Measurements from ENCODE around the gene GFER. TPM values are rescaled to one million over a fixed set of nuclear protein-coding genes. Genes with fewer than 3 reads are reported as not detected.

Gene GFER
- total and polyA plus RNA-seq, 2 of the 8 experiments (the other 6 are each of a cell fraction or from before 2014, with no cell fraction given) = 17.7 to 37.9 TPM

DNA sequence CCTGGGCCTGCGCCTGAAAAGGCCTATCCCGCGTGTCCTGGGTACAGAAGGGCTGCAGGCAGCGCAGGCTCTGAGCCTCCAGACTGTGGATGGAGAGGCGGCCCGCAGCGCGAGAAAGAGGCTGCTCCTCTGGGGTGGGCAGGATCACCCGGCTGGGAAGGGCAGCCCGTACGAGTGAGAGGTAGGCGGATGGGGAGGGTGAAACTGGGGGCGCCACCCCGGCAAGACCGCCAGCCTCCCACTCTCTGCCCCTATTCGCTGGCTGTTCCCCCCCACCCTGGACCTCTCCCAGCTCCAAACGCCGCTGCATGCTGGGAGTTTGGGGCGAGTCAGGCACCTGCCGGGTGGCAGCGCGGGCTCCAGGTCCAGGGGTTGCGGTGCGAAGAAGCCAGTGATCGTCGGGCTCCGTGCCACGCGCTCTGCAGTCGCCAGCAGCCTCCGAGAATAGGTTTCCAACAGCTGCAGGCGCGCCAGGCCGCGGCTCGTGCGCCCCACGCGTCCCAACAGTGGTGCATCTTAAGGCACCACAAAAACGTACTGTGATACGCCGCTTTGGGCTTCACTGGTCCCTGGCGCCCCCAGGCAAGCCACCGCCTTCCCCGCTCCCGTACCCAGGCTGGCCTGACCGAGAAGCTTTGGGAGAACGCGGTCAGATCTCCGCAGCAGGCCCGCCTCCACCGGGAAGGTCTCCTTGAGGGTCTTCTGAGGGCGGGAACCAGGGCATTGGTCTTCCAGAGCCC, 3.8 kb upstream of the GFER start:
- DNase-seq (ENCODE audit: low read depth in 1 of 2, low spot score in 2 of 2) (peak in 1 of 2 experiments; percentile 80), FAIRE-seq (no peak)
- Histone ChIP-seq H3K27ac (ENCODE audit: low read depth, low read length) (no peak overlapping the region), H4K5ac (ENCODE audit: insufficient read length, low read depth, low read length) (peak overlapping the region; percentile 64), H3K14ac (ENCODE audit: insufficient read length) (no peak overlapping the region), H3K9me3 (ENCODE audit: insufficient read depth in 2 of 2, low read depth in 1 of 2, low read length in 1 of 2) (no peaks in the 10 kb centered on the region), H4K20me1 (replicated peaks in 1 of 2; ENCODE audit: control insufficient read depth in 1 of 2, insufficient read depth in 2 of 2, low read length in 2 of 2) (peaks cover 2 to 14% of the 10 kb centered on the region in 2 experiments), H2BK20ac (ENCODE audit: low read length) (no peak overlapping the region), H3K79me2 (ENCODE audit: control insufficient read depth in 1 of 2, insufficient read depth in 2 of 2, low read length in 2 of 2) (peaks cover 0 to 8% of the 10 kb centered on the region in 2 experiments; a peak in 1 of 4 replicates), H3K56ac (replicated peaks; ENCODE audit: insufficient read length, low read depth, low read length) (no peak overlapping the region), H3K4me3 (ENCODE audit: extremely low read depth in 1 of 4, insufficient read depth in 2 of 4, low read depth in 3 of 4, low read length in 4 of 4) (peak overlapping the region; percentile 31 to 61 (median 38)), H3K27me3 (replicated peaks in 1 of 4; ENCODE audit: control insufficient read depth in 3 of 4, extremely low read depth in 1 of 4, insufficient read depth in 3 of 4, low read length in 3 of 4) (peaks cover 8 to 40% (median 39%) of the 10 kb centered on the region in 4 experiments; a peak in 6 of 7 replicates), H2AK5ac (ENCODE audit: low read depth, low read length) (no peak overlapping the region), H2BK15ac (ENCODE audit: low read length) (no peak overlapping the region), H3K23me2 (ENCODE audit: low read depth, low read length) (peaks cover 26% of the 10 kb centered on the region), H2AFZ (ENCODE audit: low read length) (no peak overlapping the region), H2BK120ac (replicated peaks; ENCODE audit: low read depth, low read length) (no peak overlapping the region), H3K4ac (replicated peaks; ENCODE audit: insufficient read length, low read depth, low read length) (peak overlapping the region; percentile 78), H3K9ac (replicated peaks in 1 of 4; ENCODE audit: extremely low read depth in 1 of 4, low read depth in 3 of 4, low read length in 3 of 4) (peak overlapping the region in 1 of 4 experiments; percentile 22; a peak in 1 of 7 replicates), H4K91ac (replicated peaks; ENCODE audit: insufficient read length, low read length) (peak overlapping the region; percentile 55), H3K4me1 (replicated peaks in 1 of 4; ENCODE audit: control insufficient read depth in 3 of 4, insufficient read depth in 4 of 4, low read length in 3 of 4) (peaks cover 3 to 34% (median 27%) of the 10 kb centered on the region in 4 experiments), H4K8ac (ENCODE audit: extremely low read depth, insufficient read depth, low read length) (peak overlapping the region; percentile 83), H3K36me3 (ENCODE audit: control insufficient read depth in 2 of 4, insufficient read depth in 4 of 4, low read length in 3 of 4) (peaks cover 10 to 26% (median 15%) of the 10 kb centered on the region in 4 experiments; a peak in 7 of 8 replicates), H2BK5ac (ENCODE audit: low read depth, low read length) (peak overlapping the region; percentile 60; the same call in 1 of the 2 replicates), H2BK12ac (ENCODE audit: low read depth, low read length) (0 out of 2 replicates have a peak overlapping the region, but pooled peaks have one; percentile 60), H3K4me2 (ENCODE audit: insufficient read depth in 1 of 2, low read depth in 2 of 2, low read length in 2 of 2) (peak overlapping the region; percentile 87 to 91), H3K79me1 (ENCODE audit: low read depth, low read length) (no peaks in the 10 kb centered on the region), H3K23ac (ENCODE audit: insufficient read length) (no peak overlapping the region), H3K18ac (ENCODE audit: extremely low read depth, low read length) (peak overlapping the region; percentile 32)
- POLR2A ChIA-PET (ENCODE audit: partially characterized antibody) = interaction anchor here (0.8 to 28.2 kb wide), 12 partner anchors 11 to 197 kb away, joined by 3 to 736 read pairs (median 4); partner anchors contain the start of genes NDUFB10, NUBP2, RAB26 and RNF151
- CTCF ChIA-PET (ENCODE audit: partially characterized antibody) = interaction anchor here (0.7 to 1.7 kb wide), 3 partner anchors 15 to 160 kb away, joined by 3 to 5 read pairs (median 4); partner anchors contain the start of gene RPS2
- WGBS, 2 experiments (ENCODE audit: extremely low coverage in 1 of 2, insufficient coverage in 1 of 2, insufficient read length in 1 of 2, insufficient replicate concordance in 2 of 2, low coverage in 1 of 2, low lambda C conversion rate in 2 of 2, missing lambda C conversion rate in 1 of 2) = 12% methylated on average over 47 of the region's 53 CpGs; no CpG with 5 or more reads in 1 of the 2 experiments
- TF ChIP-seq GTF2F1 (IDR thresholded peaks at IDR 0.05; ENCODE audit: borderline replicate concordance, low read depth, low read length) (no peak), HDAC6 (IDR thresholded peaks at IDR 0.05; ENCODE audit: low read depth, low read length) (no peak), JUN (IDR thresholded peaks at IDR 0.05; ENCODE audit: low read depth, low read length) (no peak), RAD21 (IDR thresholded peaks at IDR 0.05 in 1 of 2, conservative IDR thresholded peaks at IDR 0.05 in 1 of 2; ENCODE audit: low read depth in 2 of 2, low read length in 2 of 2) (no peak), CBX8 (IDR thresholded peaks at IDR 0.05; ENCODE audit: borderline replicate concordance, low read depth, low read length) (no peak), BACH1 (IDR thresholded peaks at IDR 0.05; ENCODE audit: low read length) (no peak), EGR1 (IDR thresholded peaks at IDR 0.05; ENCODE audit: borderline replicate concordance, low read depth, low read length) (no peak), RNF2 (IDR thresholded peaks at IDR 0.05; ENCODE audit: borderline replicate concordance, low read depth, low read length, missing control alignments, poor library complexity, severe bottlenecking) (no peak), TAF1 (IDR thresholded peaks at IDR 0.05; ENCODE audit: low read depth, low read length) (no peak), CREB1 (IDR thresholded peaks at IDR 0.05) (no peak; the same call in 1 of the 2 replicates), PHF8 (conservative IDR thresholded peaks at IDR 0.05; ENCODE audit: low read depth, low read length) (no peak)
